ENCODE measurements around the gene PSPN.
A peak's percentile ranks its signal among the peaks of the same experiment; 100 is the strongest.
"Not testable (repeated sequence)": the region's sequence is repeated elsewhere in the genome, so short reads cannot be mapped to it uniquely, and the experiment has no call there.

Gene PSPN

DNA sequence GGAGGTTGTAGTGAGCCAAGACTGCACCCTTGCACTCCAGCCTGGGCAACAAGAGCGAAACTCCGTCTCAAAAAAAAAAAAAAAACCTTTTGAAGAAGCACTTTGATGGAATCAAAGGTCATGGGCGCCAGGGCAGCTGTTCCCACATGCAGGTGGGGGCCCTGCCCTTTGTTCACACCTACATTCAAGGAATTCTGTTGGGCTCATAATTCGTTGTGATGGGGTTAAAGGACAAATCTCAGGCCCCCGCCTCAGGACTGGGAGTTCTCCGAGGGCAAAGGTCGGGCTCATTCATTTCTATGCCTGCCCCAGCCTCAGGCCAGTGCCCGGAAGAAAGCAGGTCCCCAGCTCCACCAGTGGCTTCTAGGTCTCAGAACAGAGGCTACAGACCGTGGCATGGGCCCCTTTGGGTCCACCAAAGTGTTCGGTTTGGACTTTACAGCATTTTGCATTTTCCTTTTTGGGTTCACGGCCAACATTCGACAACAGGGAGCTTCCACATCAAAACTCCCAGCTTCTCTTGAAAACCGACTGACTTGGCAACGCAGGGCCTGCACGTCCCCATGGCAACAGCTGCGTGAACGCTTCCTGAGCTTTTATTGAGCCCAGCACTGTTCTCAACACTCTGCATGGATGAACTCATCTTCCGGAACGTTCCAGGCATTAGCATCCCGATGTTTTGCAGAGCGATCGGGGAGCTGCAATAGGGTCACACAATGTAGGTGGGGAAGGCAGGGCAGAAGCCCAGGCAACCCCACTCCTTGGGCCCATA is 27.3 kb upstream of the PSPN start:
- no peak for DNase-seq

DNA sequence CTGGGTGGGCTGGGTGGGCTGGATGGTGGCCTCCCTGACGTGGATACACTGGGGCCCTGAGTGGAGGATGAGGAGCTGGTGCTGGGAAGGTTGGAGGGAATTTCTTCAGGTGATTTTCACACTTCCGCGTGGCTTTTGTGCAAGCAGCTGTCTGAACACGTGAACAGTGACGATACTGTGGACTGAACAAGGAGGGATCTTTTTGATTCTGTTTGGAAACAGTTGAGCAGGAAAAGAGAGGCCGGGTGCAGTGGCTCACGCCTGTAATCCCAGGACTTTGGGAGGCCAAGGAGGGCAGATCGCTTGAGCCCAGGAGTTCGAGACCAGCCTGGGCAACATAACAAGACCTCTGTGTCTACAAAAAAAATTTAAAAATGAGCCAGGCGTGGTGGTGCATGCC is 26.3 kb upstream of the PSPN start:
- DNase-seq = no peak

DNA sequence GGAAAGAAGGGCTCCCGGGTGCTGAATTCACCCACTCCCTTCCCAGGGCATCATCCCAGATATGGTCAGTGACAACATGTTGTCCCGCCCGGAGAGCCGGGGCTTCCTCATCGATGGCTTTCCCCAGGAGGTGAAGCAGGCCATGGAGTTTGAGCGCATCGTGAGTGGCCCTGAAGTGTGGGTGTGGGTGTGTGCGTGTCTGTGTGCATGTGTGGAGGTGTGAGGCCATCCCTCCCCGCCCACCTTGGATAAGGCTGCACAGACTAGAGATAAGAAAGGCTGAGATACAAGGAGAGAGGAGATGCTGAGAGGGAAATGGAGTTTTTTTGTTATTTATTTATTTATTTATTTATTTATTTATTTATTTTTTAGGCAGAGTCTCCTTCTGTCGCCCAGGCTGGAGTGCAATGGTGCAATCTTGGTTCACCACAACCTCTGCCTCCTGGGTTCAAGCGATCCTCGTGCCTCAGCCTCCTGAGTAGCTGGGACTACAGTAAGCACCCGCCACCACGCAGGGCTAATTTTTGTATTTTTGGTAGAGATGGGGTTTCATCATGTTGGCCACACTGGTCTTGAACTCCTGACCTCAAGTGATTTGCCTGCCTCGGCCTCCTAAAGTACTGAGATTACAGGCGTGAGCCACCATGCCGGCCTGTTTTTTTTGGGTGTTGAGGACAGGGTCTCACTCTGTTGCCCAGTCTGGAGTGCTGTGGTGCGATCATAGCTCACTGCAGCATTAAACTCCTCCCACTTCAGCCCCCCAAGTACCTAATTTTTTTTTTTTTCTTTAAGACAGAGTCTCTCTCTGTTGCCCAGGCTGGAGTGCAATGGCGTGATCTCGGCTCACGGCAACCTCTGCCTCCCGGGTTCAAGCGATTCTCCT is 24.6 kb upstream of the PSPN start:
- DNase-seq = not testable (repeated sequence)

DNA sequence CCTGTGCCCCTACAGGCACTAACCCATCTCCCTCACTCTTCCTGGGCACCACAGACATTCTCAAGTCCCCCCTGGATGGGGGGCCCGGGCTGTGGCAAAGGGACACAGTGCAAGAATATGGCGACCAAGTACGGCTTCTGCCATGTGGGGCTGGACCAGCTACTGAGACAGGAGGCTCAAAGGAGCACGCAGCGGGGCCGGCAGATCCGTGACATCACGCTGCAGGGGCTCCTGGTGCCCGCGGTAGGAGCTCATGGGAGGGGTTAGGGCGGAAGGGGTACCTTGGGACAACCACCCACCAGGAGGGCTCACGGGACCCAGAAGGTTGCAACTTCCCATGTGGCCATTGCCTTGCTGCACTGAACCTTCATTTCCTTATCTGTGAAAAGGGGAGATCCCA is 20.6 kb upstream of the PSPN start:
- DNase-seq = no peak

DNA sequence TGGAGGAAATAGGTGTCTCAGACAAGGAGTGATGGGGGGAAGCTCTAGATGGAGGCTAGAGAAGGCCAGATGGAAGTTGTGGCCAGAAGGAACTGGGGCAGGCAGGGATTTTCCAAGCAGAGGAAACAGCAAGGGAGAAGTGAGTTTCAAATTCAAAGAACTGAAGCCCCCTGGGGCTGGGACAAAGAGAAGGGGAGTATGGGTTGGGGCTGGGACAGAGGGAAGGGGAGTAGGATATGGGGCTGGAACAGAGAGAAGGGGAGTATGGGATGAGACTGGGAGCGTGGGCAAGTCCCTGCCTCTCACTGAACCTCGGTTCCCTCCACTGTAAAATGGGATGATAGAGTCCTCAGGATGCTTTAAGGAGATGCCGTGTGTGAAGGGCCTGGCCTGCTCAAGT is 19.1 kb upstream of the PSPN start:
- no peak for DNase-seq

DNA sequence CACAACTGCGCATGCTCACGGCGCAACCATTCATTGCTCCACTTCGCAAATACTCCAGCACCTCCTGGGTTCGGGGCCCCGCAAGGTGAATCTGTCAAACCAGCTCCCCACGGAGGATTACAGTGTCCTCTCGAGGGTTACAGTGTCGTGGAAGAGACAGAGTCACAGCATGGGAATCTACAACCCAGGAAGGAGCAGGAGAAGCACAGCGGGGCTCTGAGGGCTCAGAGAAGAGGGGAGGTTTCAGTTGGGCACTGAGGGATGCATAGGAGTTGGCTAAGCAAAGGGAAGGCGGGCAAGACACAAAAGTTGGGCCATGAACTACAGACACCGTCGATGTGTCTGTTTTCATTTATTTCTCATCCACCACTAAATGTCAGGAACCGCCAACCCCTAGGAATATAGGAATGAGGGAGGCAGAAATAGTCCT is 18.3 kb upstream of the PSPN start:
- DNase-seq = no peak

DNA sequence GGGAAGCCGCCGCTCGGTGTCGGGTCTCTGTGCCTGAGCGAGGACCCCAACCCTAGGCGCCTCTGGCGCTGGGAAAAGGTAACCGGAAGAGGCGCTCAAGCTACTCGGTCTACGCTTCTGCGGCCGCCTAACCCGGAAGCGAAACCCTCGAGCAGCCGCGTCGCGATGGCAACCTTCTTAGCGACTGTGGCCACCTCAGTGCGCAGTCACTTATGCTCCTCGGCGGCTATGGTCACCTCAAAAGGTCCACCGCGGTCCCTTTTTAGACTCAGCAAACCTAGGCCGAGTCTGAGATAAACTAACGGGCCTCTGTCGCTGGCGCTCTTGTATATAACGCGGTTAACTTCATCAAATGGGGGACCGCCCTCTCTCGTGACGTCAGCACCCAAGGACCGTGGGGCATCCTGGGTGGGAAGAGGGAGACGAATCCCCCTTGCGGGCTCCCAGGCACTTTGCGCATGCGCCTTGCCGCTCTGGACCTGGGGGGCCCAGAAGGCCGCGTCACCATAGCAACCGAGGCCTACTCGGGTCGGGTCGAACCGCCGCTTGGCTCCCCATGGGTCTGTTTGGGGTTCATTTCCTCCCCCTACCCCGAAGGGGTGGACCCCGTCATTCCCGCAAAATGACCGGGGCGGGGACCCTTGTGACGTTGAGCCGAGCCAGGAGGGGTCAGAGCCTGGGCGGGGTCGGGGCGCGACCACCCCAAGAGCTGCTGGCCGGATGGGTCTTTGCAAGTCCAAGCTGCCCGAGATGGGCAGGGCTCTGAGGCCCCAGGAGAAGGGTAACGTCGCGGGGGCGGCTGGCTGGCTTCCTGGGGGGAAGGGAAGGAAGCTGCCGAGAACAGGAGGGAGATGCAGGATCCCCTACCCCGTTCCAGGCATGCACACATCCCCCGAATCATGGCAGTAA is 17.6 kb upstream of the PSPN start, which contains the start of gene GTF2F1:
Gene GTF2F1 (minus strand): TSS at position 91 of the 909 bp plus-strand sequence. CDS start 169 bp downstream, outside the sequence.
- DNase-seq = peak; percentile 91 to 92

DNA sequence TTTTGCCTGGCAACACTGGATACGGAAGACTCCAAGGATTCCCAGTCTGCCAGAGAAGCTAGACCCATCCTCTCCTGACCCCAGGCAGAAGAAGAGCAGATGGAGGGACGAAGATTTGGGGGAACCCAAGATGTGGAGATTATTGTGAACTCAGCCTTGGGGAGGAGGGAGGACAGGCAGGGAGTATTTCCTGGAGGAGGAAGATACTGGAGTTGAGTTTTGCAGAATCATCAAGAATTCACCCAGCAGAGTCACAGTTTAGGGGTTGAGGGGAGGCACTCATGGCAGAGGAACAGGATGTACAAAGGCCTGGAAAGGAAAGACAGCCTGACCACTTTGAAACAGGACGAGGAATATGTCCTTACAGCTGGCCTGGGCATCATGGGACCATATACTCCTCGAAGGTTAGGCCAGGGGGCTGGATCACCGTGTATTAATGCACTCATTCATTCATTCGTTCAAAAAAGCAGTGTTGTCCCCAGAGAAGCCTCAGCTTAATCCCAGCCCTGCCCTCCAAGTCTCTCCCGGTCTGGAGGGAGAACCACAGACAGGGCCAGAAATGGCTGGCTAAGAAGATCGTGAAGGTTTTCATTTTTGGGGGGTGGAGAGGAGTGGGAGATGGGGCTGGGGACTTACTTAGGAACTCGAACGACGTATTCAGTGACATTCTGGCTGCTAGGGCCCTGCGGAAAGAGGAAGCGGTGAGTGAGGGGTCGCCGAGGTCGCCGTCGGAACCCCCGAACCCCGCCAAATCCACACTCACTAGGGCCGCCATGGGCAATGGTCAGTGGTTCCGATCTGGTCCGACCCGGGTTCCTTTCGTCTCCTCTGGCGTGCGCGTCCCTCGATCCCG is 16.7 kb upstream of the PSPN start:
- DNase-seq = no peak

DNA sequence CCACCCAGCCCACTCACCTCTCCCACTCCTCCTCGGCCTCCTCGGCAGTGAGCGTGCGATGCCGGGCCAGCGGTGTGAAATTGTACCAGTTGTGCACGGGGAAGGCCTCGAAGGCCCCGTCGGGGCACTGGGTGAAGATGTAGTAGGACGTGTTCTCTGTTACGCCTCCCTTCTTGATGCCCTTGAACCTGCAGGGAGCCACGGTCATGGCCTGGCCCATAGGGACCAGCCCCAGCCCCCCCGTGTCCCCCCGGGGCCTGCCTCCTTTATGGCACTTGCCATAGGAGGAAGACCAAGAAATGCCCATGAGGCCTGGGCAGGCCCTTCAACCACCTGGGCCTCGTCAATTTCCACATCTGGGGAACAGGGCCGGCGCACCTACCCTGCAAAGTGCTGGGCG is 11.6 kb upstream of the PSPN start:
- no peak for DNase-seq

DNA sequence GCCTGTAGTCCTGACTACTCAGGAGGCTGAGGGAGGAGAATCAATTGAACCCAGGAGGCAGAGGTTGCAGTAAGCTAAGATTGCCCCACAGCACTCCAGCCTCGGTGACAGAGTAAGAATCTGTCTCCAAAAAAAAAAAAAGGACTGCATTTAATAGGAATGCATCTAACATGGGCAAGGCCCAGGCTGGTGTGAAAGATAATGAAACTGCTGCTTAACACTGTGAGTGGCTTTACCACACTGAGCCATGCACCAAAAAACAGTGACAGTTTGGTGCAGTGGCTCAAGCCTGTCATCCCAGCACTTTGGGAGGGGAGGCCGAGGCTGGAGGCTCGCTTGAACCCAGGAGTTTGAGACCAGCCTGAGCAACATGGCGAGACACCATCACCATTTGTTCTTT is 8.6 kb upstream of the PSPN start:
- DNase-seq = no peak

DNA sequence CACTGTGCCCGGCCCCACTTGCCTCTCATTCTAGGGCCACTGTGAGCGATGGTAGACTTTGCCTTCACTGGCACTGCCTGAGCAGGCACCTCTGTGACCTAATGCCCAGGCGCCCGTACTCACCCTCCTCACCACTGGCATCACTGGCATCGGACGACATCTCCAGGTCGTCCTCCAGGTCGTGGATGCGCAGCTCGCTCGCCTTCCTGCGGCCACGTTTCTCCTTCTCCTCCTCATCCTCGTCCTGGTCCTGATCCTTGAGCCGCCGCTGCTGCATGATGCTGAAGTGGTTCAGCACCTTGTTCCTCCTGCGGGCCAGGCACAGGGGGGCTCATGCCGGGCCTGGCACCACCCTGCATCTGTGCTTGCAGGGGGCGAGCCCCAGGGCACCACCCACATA is 7.5 kb upstream of the PSPN start:
- no peak for DNase-seq

DNA sequence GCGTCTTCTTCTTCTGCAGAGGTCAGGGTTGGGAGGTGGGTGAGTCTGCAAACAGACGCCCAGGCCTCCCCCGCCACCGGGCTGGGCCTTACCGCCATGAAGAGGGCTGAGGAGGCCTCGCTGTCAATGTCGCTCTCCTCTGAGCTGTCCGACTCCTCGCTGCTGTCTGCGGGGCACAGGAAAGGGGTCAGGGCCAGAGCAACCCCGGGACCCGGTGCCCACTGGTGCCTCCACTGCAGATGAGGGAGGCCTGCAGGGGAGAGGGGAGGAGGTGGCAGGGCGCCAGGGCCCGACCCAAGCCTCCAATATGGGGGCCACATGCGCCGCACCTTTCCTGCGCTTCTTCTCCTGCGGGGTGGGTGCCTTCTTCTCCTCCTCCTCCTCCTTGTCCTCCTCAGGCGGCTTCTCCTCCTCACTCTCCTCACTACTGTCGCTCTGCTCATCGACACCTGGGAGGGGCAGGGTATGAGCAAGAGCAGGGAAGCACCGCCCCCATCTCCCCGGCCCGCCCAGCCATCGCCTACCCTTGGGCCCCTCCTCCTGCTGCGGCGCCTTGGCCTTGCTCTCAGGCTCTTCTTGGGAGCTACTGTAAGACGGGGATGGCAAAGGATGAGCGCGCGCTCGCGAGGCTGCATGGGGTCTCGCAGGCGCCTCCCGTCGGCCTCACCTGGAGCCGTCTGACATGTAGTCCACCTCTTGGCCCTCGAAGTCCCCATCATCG is 5.5 kb upstream of the PSPN start:
- DNase-seq = no peak

DNA sequence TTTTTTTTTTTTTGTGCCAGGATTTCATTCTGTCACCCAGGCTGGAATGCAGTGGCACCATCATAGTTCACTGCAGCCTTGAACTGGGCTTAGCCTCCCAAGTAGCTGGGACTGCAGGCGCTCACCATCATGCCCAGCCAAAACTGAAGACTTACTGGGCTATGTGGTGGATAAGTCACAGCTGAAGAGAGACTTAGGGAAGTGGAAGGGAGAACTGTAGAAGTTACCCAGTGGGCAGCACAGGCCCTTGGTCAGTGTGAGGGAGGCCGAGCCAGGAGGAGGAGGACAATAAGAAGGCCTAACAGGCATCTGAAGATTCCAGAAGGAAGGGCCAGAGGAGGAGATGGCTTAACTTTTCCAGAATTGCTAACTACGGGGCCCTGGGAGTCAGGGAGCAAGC is 4.0 kb upstream of the PSPN start:
- no peak for DNase-seq

DNA sequence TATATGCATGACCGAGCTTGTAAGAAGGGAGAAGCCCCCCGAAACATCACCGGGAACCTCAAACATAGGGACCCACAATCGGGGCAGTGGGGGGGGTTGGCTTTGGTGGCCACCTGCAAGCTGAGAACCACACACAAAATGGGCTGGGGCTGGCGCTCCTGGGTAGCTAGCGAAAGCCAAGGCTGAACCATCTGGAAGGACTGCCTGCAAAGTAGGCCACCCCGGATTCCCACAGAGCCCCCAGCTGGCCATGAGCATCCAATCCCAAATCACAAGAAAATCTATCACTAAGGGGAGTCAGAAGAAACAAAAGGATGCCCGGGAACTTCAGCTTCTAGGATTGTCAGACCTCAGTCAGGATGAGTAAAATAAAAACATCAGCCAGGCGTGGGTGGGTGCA is 2.8 kb upstream of the PSPN start:
- no peak for DNase-seq

DNA sequence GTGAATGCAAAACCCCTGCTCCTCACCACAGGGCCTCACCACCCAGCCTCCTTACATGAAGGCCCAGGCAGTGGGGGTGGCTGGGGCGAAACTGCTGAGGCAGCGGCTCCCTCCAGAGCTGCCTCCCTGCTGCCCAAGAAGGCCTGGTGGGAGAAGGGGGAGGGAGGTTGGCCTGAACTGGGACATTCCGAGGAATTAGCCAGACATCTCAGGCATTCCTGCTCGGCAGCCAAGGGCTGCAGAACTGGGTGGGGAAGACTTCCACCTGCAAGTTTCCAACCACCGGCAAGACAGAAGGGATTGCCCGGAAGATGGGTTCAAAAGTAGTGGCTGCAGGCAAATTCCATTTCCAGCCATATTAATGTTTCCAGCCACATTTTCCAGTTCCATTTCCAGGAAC is 2.3 kb upstream of the PSPN start:
- no peak for DNase-seq

DNA sequence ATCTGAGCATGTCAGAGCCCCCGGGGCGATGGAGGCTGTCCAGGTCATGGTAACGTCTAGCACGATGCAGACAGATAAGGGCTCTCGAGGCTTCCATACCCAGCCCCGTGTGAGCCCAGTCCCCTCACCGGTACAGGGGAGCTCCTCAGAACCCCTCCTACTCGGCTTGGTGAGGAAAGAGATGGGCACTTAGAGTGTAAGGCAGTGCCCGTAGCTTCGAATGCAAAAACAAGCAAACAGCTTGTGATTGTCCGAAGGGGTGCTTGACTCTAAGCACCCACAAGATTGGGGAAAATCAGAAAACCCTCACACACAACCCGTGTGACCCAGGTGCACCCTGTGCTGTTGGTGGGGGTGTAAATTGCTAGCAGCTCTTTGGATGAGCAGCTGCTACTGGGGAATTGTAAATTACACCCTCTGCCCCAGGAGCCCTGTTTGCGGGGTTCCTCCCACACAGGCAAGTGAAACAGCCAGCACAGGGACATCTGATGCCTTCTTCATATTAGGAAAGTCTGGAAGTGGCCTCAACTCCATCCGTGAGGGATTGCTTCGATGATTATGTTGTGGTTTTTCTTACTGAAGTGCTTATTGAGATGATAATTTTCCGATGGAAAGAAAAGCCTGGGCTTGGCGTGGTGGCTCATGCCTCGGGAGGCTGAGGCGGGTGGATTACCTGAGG is 918 bp upstream of the PSPN start:
- no peak for DNase-seq

DNA sequence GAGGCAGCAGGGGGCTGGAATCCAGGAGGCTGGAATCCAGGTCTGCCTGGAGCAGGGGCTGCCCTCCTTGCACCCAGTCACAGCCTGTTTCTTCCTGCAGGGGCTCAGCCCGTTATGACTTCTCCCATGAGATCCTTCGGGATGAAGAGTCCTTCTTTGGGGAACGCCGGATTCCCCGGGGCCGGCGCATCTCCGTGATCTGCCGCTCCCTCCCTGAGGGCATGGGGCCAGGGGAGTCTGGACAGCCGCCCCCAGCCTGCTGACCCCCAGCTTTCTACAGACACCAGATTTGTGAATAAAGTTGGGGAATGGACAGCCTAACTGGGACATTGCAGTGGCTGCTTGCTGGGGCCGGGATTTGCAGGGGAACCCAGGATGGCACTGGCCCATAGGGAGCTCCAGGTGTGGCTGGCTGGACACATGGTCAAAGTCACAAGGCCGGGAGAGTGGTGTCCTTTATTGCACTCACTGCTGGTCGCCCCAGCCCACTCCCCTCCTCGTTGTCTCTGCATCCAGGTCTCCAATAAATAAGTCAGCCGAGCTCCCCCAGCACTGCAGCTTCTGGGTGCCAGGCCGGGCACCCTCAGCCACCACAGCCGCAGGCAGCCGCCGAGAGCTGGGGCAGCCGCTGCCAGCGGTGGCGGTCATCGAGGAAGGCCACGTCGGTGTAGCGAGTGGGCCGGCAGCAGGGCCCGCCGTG is 872 bp downstream of the PSPN start:
- DNase-seq = no peak

DNA sequence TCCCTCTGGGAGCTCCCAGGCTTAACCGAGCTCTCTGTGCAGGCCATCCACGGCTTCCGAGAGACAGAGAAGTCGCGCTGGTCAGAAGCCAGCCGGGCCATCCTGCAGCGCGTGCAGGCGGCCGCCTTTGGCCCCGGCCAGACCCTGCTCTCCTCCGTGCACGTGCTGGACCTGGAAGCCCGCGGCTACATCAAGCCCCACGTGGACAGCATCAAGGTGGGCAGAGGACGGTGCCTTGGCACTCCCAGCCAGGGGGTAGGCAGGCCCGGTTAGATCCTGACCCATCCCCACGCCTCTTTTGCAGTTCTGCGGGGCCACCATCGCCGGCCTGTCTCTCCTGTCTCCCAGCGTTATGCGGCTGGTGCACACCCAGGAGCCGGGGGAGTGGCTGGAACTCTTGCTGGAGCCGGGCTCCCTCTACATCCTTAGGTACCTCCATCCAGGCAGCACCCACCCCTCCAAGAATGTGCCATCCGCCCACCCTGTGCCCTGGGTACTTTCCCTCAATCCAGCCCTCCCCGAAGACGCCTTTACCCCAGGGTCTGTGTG is 1.5 kb downstream of the PSPN start:
- no peak for DNase-seq

DNA sequence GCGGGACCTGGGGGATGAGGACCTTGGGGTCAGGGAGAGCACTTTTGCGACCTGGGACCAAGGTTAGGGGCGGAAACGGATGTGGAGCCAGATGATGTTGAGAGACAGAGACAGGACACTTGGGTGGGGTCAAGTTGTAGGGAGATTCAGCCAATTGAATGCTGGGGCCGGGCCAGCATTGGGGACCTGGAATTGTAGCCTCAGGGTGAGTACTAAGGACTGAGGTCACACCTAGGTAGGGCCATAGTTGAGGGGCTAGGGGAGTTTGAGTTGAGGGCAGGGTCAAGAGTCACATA is 2.0 kb downstream of the PSPN start:
- DNase-seq = no peak

All from SHP77 (cell line).